22Rv1 (cell line): Measurements from ENCODE around the gene ANK2.

Source experiments
- CTCF ChIP-seq: fragments of 450-650 bp; IDR thresholded peaks from 2 replicates; pipeline ENCODE4 v1.5.1; 2017; ENCODE audit warnings: mild to moderate bottlenecking
- ZFX ChIP-seq: fragments of 450-650 bp; IDR thresholded peaks from 2 replicates; pipeline ENCODE4 v1.6.1; 2017; ENCODE audit warnings: antibody characterized with exemption, borderline replicate concordance

GRCh38 chr4:113183032-113183605 lies 133.7 kb downstream of the ANK2 start:
- no peak for TF ChIP-seq CTCF
- no peak for TF ChIP-seq ZFX
